ENCODE results near the gene EPC1.

DNA sequence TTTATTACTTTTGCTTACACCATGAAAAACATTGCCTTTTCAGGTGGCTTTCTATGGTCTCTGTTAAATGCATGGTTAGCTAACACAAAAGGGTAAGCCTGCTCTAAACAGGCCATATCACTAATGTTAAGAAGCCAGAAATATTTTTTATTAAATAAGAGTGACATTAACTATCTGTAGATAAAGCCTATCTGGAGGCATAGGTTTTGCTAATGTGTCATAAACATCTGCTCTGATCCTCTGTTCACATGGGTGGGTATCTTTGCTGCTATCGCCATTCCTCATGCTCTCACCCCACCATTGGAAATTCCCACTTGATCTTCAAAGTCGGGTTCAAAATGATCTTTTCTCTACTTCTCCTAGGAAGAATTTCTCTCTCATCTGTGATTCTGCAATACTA is 32.4 kb downstream of the EPC1 start:
- TF ChIP-seq, protein P1, sequence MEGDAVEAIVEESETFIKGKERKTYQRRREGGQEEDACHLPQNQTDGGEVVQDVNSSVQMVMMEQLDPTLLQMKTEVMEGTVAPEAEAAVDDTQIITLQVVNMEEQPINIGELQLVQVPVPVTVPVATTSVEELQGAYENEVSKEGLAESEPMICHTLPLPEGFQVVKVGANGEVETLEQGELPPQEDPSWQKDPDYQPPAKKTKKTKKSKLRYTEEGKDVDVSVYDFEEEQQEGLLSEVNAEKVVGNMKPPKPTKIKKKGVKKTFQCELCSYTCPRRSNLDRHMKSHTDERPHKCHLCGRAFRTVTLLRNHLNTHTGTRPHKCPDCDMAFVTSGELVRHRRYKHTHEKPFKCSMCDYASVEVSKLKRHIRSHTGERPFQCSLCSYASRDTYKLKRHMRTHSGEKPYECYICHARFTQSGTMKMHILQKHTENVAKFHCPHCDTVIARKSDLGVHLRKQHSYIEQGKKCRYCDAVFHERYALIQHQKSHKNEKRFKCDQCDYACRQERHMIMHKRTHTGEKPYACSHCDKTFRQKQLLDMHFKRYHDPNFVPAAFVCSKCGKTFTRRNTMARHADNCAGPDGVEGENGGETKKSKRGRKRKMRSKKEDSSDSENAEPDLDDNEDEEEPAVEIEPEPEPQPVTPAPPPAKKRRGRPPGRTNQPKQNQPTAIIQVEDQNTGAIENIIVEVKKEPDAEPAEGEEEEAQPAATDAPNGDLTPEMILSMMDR (IDR thresholded peaks at IDR 0.05; ENCODE audit: low read length), result no peak
- no peak for TF ChIP-seq EZH2 (IDR thresholded peaks at IDR 0.05; ENCODE audit: borderline replicate concordance, low read length)
